ENCODE measurements around the gene DIO3. TPM values are rescaled to one million over a fixed set of nuclear protein-coding genes. Genes with fewer than 3 reads are reported as not detected.

Gene DIO3
- total RNA-seq, 1 donor from 2014 or later = not detected

DNA sequence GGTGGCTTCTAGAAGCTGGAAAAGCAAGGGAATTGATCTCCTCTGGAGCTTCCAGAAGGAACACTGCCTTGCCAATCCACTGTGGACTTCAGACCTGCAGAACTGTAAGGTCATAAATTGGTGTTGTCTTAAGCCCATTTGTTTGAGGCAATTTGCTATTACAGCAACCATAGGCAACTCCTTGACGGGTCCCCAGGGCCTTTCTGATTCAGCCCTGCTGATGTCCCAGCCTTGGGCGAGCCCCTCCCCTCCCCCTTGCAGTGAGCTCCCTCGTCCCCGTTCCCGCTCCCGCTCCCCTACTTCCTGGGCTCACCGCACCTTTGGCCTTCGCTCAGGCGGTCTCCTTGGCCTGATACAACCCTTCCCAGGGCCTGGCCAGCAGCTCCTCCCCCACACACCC lies 18.9 kb upstream of the DIO3 start:
- no peak overlapping the region for H3K4me3 Mint-ChIP-seq
- no peaks in the 10 kb centered on the region for H3K4me1 Mint-ChIP-seq
- no peak overlapping the region for H3K27ac Mint-ChIP-seq
- H3K36me3 Mint-ChIP-seq (ENCODE audit: low read depth) = no peaks in the 10 kb centered on the region
- TF ChIP-seq, protein P1, sequence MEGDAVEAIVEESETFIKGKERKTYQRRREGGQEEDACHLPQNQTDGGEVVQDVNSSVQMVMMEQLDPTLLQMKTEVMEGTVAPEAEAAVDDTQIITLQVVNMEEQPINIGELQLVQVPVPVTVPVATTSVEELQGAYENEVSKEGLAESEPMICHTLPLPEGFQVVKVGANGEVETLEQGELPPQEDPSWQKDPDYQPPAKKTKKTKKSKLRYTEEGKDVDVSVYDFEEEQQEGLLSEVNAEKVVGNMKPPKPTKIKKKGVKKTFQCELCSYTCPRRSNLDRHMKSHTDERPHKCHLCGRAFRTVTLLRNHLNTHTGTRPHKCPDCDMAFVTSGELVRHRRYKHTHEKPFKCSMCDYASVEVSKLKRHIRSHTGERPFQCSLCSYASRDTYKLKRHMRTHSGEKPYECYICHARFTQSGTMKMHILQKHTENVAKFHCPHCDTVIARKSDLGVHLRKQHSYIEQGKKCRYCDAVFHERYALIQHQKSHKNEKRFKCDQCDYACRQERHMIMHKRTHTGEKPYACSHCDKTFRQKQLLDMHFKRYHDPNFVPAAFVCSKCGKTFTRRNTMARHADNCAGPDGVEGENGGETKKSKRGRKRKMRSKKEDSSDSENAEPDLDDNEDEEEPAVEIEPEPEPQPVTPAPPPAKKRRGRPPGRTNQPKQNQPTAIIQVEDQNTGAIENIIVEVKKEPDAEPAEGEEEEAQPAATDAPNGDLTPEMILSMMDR (IDR thresholded peaks at IDR 0.05) = no peak
- DNase-seq (no peak), ATAC-seq (ENCODE audit: low read depth) (no peak)
- no peaks in the 10 kb centered on the region for H3K27me3 Mint-ChIP-seq
- ChIA-PET CTCF (no interaction called here), POLR2A (no interaction called here)
- intact Hi-C loops (cut with micrococcal nuclease) = no loop called here
- H3K9me3 Mint-ChIP-seq = peaks cover 5% of the 10 kb centered on the region

DNA sequence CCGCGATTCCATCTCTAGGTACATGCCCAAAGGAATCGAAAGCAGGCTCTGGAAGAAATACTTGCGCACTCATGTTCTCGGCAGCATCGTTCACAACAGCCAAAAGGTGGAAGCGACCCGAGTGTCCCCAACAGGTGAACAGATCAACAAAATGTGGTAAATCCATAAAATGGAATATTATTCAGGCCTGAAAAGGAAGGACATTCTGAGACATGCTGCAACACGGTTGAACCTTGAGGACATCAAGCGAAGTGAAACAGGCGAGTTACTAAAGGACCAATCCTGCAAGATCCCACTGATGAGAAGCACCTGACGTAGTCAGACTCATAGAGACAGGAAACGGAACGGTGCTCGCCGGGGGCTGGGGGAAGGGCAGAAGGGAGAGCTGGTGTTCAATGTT lies 17.5 kb upstream of the DIO3 start:
- Mint-ChIP-seq H3K27me3 (no peaks in the 10 kb centered on the region), H3K9me3 (peaks cover 5% of the 10 kb centered on the region)
- intact Hi-C loops (cut with micrococcal nuclease) = no loop called here

DNA sequence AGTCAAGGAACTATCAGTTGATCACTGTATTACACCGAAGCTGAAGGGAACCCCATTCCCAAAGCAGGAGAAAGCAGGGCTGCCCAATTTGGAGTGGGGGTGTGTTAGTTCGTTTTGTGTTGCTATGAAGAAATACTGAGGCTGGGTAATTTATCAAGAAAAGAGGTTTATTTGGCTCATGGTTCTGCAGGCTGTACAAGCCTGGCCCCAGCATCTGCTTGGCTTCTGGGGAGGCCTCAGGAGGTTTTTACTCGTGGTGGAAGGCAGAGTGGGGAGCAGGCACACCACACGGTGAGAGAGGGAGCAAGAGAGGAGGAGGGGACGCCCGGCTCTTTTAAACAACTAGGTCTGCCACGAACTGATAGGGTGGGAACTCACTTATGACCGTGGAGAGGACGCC lies 16.7 kb upstream of the DIO3 start:
- POLR2A ChIA-PET = no interaction called here
- Mint-ChIP-seq H3K4me1 (no peaks in the 10 kb centered on the region), H3K4me3 (no peak overlapping the region), H3K9me3 (peaks cover 5% of the 10 kb centered on the region), H3K27ac (no peak overlapping the region), H3K36me3 (ENCODE audit: low read depth) (no peaks in the 10 kb centered on the region), H3K27me3 (no peaks in the 10 kb centered on the region)
- DNase-seq = no peak
- no peak for ATAC-seq (ENCODE audit: low read depth)
- TF ChIP-seq, protein P1 (IDR thresholded peaks at IDR 0.05) = no peak
- CTCF ChIA-PET = no interaction called here
- intact Hi-C loops (cut with micrococcal nuclease) = no loop called here

More for the DNA sequence above, 17.5 kb upstream of the DIO3 start:
- DNase-seq (no peak), ATAC-seq (ENCODE audit: low read depth) (no peak)
- Mint-ChIP-seq H3K4me3 (no peak overlapping the region), H3K4me1 (no peaks in the 10 kb centered on the region), H3K27ac (no peak overlapping the region), H3K36me3 (ENCODE audit: low read depth) (no peaks in the 10 kb centered on the region)
- POLR2A ChIA-PET = no interaction called here
- CTCF ChIA-PET = no interaction called here
- TF ChIP-seq, protein P1 (IDR thresholded peaks at IDR 0.05) = no peak

DNA sequence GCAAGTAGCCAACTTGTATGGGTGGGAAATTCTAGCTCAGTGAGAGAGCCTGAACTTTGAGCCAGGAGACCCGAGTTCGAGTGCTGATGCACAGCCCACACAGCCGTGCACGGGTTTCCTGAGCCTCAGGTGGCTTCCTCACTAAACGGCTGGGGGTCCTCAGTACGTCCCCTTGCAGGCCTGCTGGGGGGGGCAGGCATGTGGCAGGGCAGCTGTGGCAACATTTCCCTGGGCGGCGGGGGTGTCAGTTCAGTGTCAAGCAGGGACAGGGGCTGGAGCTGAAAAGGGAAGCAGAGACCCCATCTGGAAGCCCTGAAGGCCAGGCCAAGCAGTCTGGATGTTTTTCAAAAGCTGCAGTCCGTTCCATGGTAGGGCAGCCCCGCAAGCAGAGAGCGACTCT lies 14.6 kb upstream of the DIO3 start:
- POLR2A ChIA-PET = no interaction called here
- Mint-ChIP-seq H3K27ac (no peak overlapping the region), H3K27me3 (no peaks in the 10 kb centered on the region), H3K4me3 (no peak overlapping the region), H3K36me3 (ENCODE audit: low read depth) (no peaks in the 10 kb centered on the region), H3K9me3 (peaks cover 5% of the 10 kb centered on the region), H3K4me1 (no peaks in the 10 kb centered on the region)
- CTCF ChIA-PET = no interaction called here
- DNase-seq (no peak), ATAC-seq (ENCODE audit: low read depth) (no peak)
- intact Hi-C loops (cut with micrococcal nuclease) = no loop called here
- TF ChIP-seq, protein P1 (IDR thresholded peaks at IDR 0.05) = no peak

DNA sequence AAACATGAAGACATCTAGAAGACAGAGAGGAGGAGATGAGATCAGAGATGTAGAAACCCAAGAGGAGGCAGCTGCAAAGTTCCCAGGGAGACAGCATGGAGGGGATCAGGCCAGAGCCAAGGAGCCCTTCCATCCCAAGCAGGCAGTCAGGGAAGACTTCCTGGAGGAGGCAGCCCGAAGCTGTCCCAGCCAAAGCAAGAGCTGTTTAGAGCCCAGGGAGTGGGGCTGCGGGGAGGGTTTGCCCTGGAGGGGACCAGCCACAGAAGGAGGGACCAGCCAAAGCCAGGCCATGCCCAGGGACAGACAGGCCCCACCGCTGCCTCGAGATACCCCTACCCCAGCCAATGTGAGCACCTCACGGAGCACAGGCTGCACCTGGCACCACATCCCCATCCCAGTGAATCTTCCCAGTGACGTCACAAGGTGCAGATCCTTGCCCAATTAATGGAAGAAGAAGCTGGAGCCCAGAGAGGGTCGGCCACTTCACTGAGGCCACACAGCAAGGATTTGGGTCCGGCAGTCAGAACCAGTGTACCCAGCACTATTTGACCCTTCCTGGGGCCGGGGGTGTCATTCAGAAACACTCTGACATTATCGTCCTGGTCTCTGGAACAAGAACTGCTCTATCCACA lies 14.1 kb upstream of the DIO3 start:
- TF ChIP-seq, protein P1 (IDR thresholded peaks at IDR 0.05) = no peak
- ATAC-seq (ENCODE audit: low read depth) (no peak), DNase-seq (no peak)
- H3K9me3 Mint-ChIP-seq = peaks cover 5% of the 10 kb centered on the region
- H3K4me3 Mint-ChIP-seq = no peak overlapping the region
- H3K36me3 Mint-ChIP-seq (ENCODE audit: low read depth) = no peaks in the 10 kb centered on the region
- H3K27me3 Mint-ChIP-seq = no peaks in the 10 kb centered on the region
- POLR2A ChIA-PET = no interaction called here
- intact Hi-C loops (cut with micrococcal nuclease) = no loop called here
- CTCF ChIA-PET = no interaction called here
- no peak overlapping the region for H3K27ac Mint-ChIP-seq
- no peaks in the 10 kb centered on the region for H3K4me1 Mint-ChIP-seq
